Ovary (tissue), 3 donors: ENCODE results near the gene KLK15.

ENCODE experiments used
- POLR2A ChIP-seq: fragments of 450-650 bp; IDR thresholded peaks from one replicate; pipeline ENCODE4 v1.6.1; 2017; ENCODE audit warnings: antibody characterized with exemption, mild to moderate bottlenecking, moderate library complexity
- TF ChIP-seq, protein P1 (sequence below), 3 donors: fragments of 450-650 bp in 2 of 3; fragments of 200-600 bp in 1 of 3; IDR thresholded peaks; one replicate each; pipeline versions ENCODE4 v1.5.1 to v1.8.0; 2016 to 2022; ENCODE audit warnings: antibody characterized with exemption in 3 of 3, mild to moderate bottlenecking in 1 of 3
- donor health status: DM: no; HTN: no; CAD: no.

DNA sequence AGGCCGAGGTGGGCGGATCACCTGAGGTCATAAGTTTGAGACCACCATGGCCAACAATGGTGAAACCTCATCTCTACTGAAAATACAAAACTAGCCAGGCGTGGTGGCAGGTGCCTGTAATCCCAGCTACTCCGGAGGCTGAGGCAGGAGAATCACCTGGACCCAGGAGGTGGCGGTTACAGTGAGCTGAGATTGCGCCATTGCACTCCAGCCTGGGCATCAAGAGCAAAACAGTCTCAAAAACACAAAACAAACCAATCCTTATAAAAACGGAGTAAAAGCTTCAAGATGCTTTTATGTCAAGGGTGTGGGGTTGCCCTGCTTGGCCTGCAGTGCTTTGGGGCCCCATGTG is 36.0 kb downstream of the KLK15 start:
- TF ChIP-seq, protein P1, sequence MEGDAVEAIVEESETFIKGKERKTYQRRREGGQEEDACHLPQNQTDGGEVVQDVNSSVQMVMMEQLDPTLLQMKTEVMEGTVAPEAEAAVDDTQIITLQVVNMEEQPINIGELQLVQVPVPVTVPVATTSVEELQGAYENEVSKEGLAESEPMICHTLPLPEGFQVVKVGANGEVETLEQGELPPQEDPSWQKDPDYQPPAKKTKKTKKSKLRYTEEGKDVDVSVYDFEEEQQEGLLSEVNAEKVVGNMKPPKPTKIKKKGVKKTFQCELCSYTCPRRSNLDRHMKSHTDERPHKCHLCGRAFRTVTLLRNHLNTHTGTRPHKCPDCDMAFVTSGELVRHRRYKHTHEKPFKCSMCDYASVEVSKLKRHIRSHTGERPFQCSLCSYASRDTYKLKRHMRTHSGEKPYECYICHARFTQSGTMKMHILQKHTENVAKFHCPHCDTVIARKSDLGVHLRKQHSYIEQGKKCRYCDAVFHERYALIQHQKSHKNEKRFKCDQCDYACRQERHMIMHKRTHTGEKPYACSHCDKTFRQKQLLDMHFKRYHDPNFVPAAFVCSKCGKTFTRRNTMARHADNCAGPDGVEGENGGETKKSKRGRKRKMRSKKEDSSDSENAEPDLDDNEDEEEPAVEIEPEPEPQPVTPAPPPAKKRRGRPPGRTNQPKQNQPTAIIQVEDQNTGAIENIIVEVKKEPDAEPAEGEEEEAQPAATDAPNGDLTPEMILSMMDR (IDR thresholded peaks at IDR 0.05), result no peak
- no peak for TF ChIP-seq POLR2A
